KMS-11 (cell line): ENCODE results near the gene SPRYD4.

Experiments
- H2AFZ ChIP-seq: fragments of 200-600 bp; sonication (generic); 2 replicates; pipeline ENCODE4 v1.6.1; 2016; ENCODE audit warnings: antibody characterized with exemption, mixed run types, low read depth
- H3K27ac ChIP-seq: fragments of 200-600 bp; sonication (generic); 2 replicates; pipeline ENCODE4 v1.6.1; 2016; ENCODE audit warnings: mild to moderate bottlenecking, mixed run types
- H3K27me3 ChIP-seq: fragments of 200-600 bp; sonication (generic); 2 replicates; pipeline ENCODE4 v1.6.1; 2017; ENCODE audit warnings: mild to moderate bottlenecking, low read depth, mixed run types, moderate library complexity; ENCODE audit not compliant: insufficient read depth
- H3K36me3 ChIP-seq: fragments of 200-600 bp; sonication (generic); 2 replicates; pipeline ENCODE4 v1.6.1; 2017; ENCODE audit warnings: mild to moderate bottlenecking, mixed run types; ENCODE audit not compliant: insufficient read depth
- H3K4me1 ChIP-seq: fragments of 200-600 bp; sonication (generic); 2 replicates; pipeline ENCODE4 v1.6.1; 2016; ENCODE audit warnings: mild to moderate bottlenecking, low read depth, mixed run types; ENCODE audit not compliant: poor library complexity, severe bottlenecking
- H3K4me2 ChIP-seq: fragments of 200-600 bp; sonication (generic); 2 replicates; pipeline ENCODE4 v1.7.0; 2016; ENCODE audit warnings: mild to moderate bottlenecking, mixed run types
- H3K4me3 ChIP-seq: fragments of 200-600 bp; sonication (generic); IDR thresholded peaks from 2 replicates; pipeline ENCODE4 v1.6.1; 2017; ENCODE audit warnings: low read depth, low read length, mixed read lengths; ENCODE audit not compliant: insufficient read depth
- H3K79me2 ChIP-seq: fragments of 200-600 bp; sonication (generic); 2 replicates; pipeline ENCODE4 v1.6.1; 2016; ENCODE audit warnings: low read depth, mixed run types; ENCODE audit not compliant: insufficient read depth
- H3K9ac ChIP-seq: fragments of 200-600 bp; sonication (generic); 2 replicates; pipeline ENCODE4 v1.6.1; 2016; ENCODE audit warnings: mild to moderate bottlenecking, mixed run types
- H4K20me1 ChIP-seq: fragments of 200-600 bp; sonication (generic); 2 replicates; pipeline ENCODE4 v1.6.1; 2016; ENCODE audit warnings: mild to moderate bottlenecking, mixed run types; ENCODE audit not compliant: insufficient read depth
- CTCF ChIP-seq: fragments of 200-600 bp; sonication (generic); conservative IDR thresholded peaks from 2 replicates; pipeline ENCODE4 v1.6.1; 2017; ENCODE audit warnings: low read depth, mild to moderate bottlenecking, antibody characterized with exemption, low read length, moderate library complexity, mixed read lengths

The SPRYD4 gene

GRCh38 chr12:56468216-56469006 lies at the start of gene SPRYD4:
Gene SPRYD4 (plus strand): TSS chr12:56468578. CDS start chr12:56468592, 14 bp downstream.
- H2AFZ ChIP-seq = peak within 1 kb of the TSS; percentile 74
- H3K79me2 ChIP-seq = peaks cover 50% of the 10 kb centered on the region
- H3K4me2 ChIP-seq = peak within 1 kb of the TSS; percentile 79
- TF ChIP-seq CTCF = peak; percentile 81
- H3K4me3 ChIP-seq = peak within 1 kb of the TSS; percentile 77
- H3K9ac ChIP-seq = peak within 1 kb of the TSS; percentile 92
- no peaks in the 10 kb centered on the region for H4K20me1 ChIP-seq
- H3K36me3 ChIP-seq = no peaks in the 10 kb centered on the region; the same call in 1 of the 2 replicates
- no peaks in the 10 kb centered on the region for H3K27me3 ChIP-seq
- peaks cover 50% of the 10 kb centered on the region for H3K4me1 ChIP-seq
- H3K27ac ChIP-seq = peak within 1 kb of the TSS; percentile 91

GRCh38 chr12:56420411-56420810 lies 48.0 kb upstream of the SPRYD4 start:
- H3K36me3 ChIP-seq = peaks cover 18% of the 10 kb centered on the region; the same call in 1 of the 2 replicates
- H3K79me2 ChIP-seq = no peaks in the 10 kb centered on the region
- H4K20me1 ChIP-seq = no peaks in the 10 kb centered on the region
- H3K4me3 ChIP-seq = no peak overlapping the region
- no peak for TF ChIP-seq CTCF
- H2AFZ ChIP-seq = no peak overlapping the region
- H3K4me1 ChIP-seq = no peaks in the 10 kb centered on the region
- H3K27me3 ChIP-seq = no peaks in the 10 kb centered on the region
- no peak overlapping the region for H3K27ac ChIP-seq
- H3K4me2 ChIP-seq = no peak overlapping the region
- H3K9ac ChIP-seq = no peak overlapping the region

GRCh38 chr12:56425193-56425592 lies 43.2 kb upstream of the SPRYD4 start:
- Histone ChIP-seq H2AFZ (no peak overlapping the region), H3K27ac (no peak overlapping the region), H3K27me3 (no peaks in the 10 kb centered on the region), H3K9ac (no peak overlapping the region), H3K79me2 (no peaks in the 10 kb centered on the region), H3K4me1 (no peaks in the 10 kb centered on the region), H4K20me1 (no peaks in the 10 kb centered on the region), H3K4me2 (no peak overlapping the region), H3K4me3 (no peak overlapping the region), H3K36me3 (peaks cover 20% of the 10 kb centered on the region; the same call in 1 of the 2 replicates)
- TF ChIP-seq CTCF = no peak

GRCh38 chr12:56425940-56426438 lies 42.4 kb upstream of the SPRYD4 start:
- H3K36me3 ChIP-seq = peaks cover 18% of the 10 kb centered on the region; the same call in 1 of the 2 replicates
- no peaks in the 10 kb centered on the region for H3K4me1 ChIP-seq
- H3K4me2 ChIP-seq = no peak overlapping the region
- H2AFZ ChIP-seq = no peak overlapping the region
- no peak overlapping the region for H3K4me3 ChIP-seq
- H4K20me1 ChIP-seq = no peaks in the 10 kb centered on the region
- TF ChIP-seq CTCF = no peak
- H3K27me3 ChIP-seq = no peaks in the 10 kb centered on the region
- no peak overlapping the region for H3K27ac ChIP-seq
- H3K79me2 ChIP-seq = no peaks in the 10 kb centered on the region
- no peak overlapping the region for H3K9ac ChIP-seq
